SK-N-SH (cell line): ENCODE measurements around the gene ZBTB4.

ENCODE experiments used
- ELF1 ChIP-seq: IDR thresholded peaks from 2 replicates; pipeline ENCODE4 v1.4.0; 2012
- EP300 ChIP-seq, 2 experiments: IDR thresholded peaks; 2 replicates each; pipeline versions ENCODE4 v1.4.0 to v1.6.1; 2012; ENCODE audit warnings: borderline replicate concordance in 1 of 2, low read depth in 1 of 2, low read length in 1 of 2
- EZH2phosphoT487 ChIP-seq: fragments of 200-600 bp; sonication (generic); IDR thresholded peaks from 2 replicates; pipeline ENCODE4 v1.6.1; 2017; ENCODE audit warnings: low read depth, mixed run types, mild to moderate bottlenecking, antibody characterized with exemption, moderate library complexity, borderline replicate concordance
- RAD21 ChIP-seq: IDR thresholded peaks from 2 replicates; pipeline ENCODE4 v1.6.1; 2012; ENCODE audit warnings: mild to moderate bottlenecking, low read length
- RCOR1 ChIP-seq: fragments of 150-350 bp; IDR thresholded peaks from 2 replicates; pipeline ENCODE4 v1.6.1; 2017; ENCODE audit warnings: antibody characterized with exemption, low read length
- TAF1 ChIP-seq: IDR thresholded peaks from 2 replicates; pipeline ENCODE4 v1.6.1; 2012; ENCODE audit warnings: low read depth, mild to moderate bottlenecking, low read length, moderate library complexity, borderline replicate concordance
- YY1 ChIP-seq: IDR thresholded peaks from 2 replicates; pipeline ENCODE4 v1.4.0; 2012; ENCODE audit warnings: low read depth, mild to moderate bottlenecking
- TF ChIP-seq, protein P1 (sequence below): fragments of 200-600 bp; sonication (generic); IDR thresholded peaks from 2 replicates; pipeline ENCODE4 v1.6.1; 2017; ENCODE audit warnings: antibody characterized with exemption, mild to moderate bottlenecking, moderate library complexity
- TF ChIP-seq, protein P2 (sequence below): IDR thresholded peaks from 2 replicates; pipeline ENCODE4 v1.6.1; 2012; ENCODE audit warnings: mild to moderate bottlenecking, low read depth, low read length, moderate library complexity
- TF ChIP-seq, protein P3 (sequence below): fragments of 150-350 bp; IDR thresholded peaks from 2 replicates; pipeline ENCODE4 v1.6.1; 2016; ENCODE audit warnings: mild to moderate bottlenecking, low read depth, low read length

DNA sequence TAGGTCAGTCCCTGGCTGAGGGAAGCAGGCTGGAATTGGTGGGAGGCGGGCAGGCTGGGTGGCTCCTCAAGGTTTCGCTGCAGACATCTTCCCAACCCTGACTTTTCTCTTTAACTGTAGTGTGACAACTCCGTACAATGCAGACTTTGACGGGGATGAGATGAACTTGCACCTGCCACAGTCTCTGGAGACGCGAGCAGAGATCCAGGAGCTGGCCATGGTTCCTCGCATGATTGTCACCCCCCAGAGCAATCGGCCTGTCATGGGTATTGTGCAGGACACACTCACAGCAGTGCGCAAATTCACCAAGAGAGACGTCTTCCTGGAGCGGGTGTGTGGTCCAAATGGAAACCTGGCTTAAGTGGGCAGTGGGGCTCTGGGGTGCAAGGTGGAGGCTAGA, 19.7 kb upstream of the ZBTB4 start:
- TF ChIP-seq, protein P1, sequence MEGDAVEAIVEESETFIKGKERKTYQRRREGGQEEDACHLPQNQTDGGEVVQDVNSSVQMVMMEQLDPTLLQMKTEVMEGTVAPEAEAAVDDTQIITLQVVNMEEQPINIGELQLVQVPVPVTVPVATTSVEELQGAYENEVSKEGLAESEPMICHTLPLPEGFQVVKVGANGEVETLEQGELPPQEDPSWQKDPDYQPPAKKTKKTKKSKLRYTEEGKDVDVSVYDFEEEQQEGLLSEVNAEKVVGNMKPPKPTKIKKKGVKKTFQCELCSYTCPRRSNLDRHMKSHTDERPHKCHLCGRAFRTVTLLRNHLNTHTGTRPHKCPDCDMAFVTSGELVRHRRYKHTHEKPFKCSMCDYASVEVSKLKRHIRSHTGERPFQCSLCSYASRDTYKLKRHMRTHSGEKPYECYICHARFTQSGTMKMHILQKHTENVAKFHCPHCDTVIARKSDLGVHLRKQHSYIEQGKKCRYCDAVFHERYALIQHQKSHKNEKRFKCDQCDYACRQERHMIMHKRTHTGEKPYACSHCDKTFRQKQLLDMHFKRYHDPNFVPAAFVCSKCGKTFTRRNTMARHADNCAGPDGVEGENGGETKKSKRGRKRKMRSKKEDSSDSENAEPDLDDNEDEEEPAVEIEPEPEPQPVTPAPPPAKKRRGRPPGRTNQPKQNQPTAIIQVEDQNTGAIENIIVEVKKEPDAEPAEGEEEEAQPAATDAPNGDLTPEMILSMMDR, result no peak
- TF ChIP-seq, protein P2, sequence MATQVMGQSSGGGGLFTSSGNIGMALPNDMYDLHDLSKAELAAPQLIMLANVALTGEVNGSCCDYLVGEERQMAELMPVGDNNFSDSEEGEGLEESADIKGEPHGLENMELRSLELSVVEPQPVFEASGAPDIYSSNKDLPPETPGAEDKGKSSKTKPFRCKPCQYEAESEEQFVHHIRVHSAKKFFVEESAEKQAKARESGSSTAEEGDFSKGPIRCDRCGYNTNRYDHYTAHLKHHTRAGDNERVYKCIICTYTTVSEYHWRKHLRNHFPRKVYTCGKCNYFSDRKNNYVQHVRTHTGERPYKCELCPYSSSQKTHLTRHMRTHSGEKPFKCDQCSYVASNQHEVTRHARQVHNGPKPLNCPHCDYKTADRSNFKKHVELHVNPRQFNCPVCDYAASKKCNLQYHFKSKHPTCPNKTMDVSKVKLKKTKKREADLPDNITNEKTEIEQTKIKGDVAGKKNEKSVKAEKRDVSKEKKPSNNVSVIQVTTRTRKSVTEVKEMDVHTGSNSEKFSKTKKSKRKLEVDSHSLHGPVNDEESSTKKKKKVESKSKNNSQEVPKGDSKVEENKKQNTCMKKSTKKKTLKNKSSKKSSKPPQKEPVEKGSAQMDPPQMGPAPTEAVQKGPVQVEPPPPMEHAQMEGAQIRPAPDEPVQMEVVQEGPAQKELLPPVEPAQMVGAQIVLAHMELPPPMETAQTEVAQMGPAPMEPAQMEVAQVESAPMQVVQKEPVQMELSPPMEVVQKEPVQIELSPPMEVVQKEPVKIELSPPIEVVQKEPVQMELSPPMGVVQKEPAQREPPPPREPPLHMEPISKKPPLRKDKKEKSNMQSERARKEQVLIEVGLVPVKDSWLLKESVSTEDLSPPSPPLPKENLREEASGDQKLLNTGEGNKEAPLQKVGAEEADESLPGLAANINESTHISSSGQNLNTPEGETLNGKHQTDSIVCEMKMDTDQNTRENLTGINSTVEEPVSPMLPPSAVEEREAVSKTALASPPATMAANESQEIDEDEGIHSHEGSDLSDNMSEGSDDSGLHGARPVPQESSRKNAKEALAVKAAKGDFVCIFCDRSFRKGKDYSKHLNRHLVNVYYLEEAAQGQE, result no peak
- no peak for TF ChIP-seq ELF1
- no peak for TF ChIP-seq RAD21
- TF ChIP-seq YY1, result no peak
- TF ChIP-seq TAF1, result no peak
- TF ChIP-seq EP300 (IDR thresholded peaks at IDR 0.05; ENCODE audit: borderline replicate concordance in 1 of 2, low read depth in 1 of 2, low read length in 1 of 2), result no peak
- TF ChIP-seq EZH2phosphoT487, result no peak
- no peak for TF ChIP-seq RCOR1
- TF ChIP-seq, protein P3, sequence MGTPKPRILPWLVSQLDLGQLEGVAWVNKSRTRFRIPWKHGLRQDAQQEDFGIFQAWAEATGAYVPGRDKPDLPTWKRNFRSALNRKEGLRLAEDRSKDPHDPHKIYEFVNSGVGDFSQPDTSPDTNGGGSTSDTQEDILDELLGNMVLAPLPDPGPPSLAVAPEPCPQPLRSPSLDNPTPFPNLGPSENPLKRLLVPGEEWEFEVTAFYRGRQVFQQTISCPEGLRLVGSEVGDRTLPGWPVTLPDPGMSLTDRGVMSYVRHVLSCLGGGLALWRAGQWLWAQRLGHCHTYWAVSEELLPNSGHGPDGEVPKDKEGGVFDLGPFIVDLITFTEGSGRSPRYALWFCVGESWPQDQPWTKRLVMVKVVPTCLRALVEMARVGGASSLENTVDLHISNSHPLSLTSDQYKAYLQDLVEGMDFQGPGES, result no peak
